ENCODE data around the gene QRICH1.

Gene QRICH1

GRCh38 chr3:49120438-49121131, 26.7 kb upstream of the QRICH1 start, which contains the start of gene USP19:
Gene USP19 (minus strand): TSS chr3:49120823. CDS start chr3:49119145, 1,678 bp downstream.
- Histone ChIP-seq H3K9ac (peak within 1 kb of the TSS; percentile 91 to 98 (median 96)), H3K9me3 (replicated peaks in 1 of 11) (no peaks in the 10 kb centered on the region), H3K4me2 (peak within 1 kb of the TSS; percentile 95 to 99 (median 98)), H3K27me3 (no peaks in the 10 kb centered on the region), H3K4me1 (peaks cover 16 to 24% (median 21%) of the 10 kb centered on the region in 10 experiments), H3K36me3 (peaks cover 34 to 40% (median 36%) of the 10 kb centered on the region in 11 experiments), H3K27ac (peak within 1 kb of the TSS; percentile 90 to 97 (median 97)), H3K4me3 (peak within 1 kb of the TSS; percentile 86 to 99 (median 90)), H4K20me1 (peaks cover 0 to 22% (median 0%) of the 10 kb centered on the region in 11 experiments; a peak in 8 of 22 replicates)
- no peak for TF ChIP-seq Cebpa-rat (IDR thresholded peaks at IDR 0.05)

DNA sequence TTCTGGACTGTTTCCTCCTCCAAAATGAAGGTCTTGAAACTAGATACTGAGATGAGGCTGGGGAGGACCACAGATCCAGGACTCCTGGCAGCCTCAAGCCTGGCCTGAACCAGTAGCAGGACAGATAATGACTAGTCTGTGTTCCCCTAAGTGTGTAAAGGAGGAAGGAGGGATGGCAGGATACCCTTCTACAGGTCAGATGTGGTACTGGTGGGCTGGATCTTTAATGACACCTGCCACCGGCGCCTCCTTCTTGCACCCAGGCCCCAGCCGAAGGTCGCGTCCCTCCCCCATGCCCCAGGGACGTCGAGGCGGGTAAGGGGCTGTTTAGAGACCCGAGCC, 26.2 kb upstream of the QRICH1 start:
- H3K4me2 ChIP-seq: peak overlapping the region; percentile 95 to 99 (median 98)
- peaks cover 16 to 24% (median 21%) of the 10 kb centered on the region in 10 experiments for H3K4me1 ChIP-seq
- H3K4me3 ChIP-seq: peak overlapping the region; percentile 86 to 99 (median 90)
- no peak for TF ChIP-seq Cebpa-rat (IDR thresholded peaks at IDR 0.05)
- H3K36me3 ChIP-seq: peaks cover 39 to 45% (median 41%) of the 10 kb centered on the region in 11 experiments
- H3K9ac ChIP-seq: peak overlapping the region; percentile 91 to 98 (median 96)
- peaks cover 0 to 27% (median under 1%) of the 10 kb centered on the region in 11 experiments; a peak in 8 of 22 replicates for H4K20me1 ChIP-seq
- H3K27me3 ChIP-seq: no peaks in the 10 kb centered on the region
- H3K27ac ChIP-seq: peak overlapping the region; percentile 90 to 97 (median 97)
- H3K9me3 ChIP-seq (replicated peaks in 1 of 11): no peaks in the 10 kb centered on the region

GRCh38 chr3:49119439-49119838, 25.6 kb upstream of the QRICH1 start:
- peak overlapping the region; percentile 95 to 99 (median 98) for H3K4me2 ChIP-seq
- H3K27ac ChIP-seq: peak overlapping the region; percentile 90 to 97 (median 97); a peak in 21 of 22 replicates
- H4K20me1 ChIP-seq: peaks cover 0 to 33% (median 5%) of the 10 kb centered on the region in 11 experiments; a peak in 9 of 22 replicates
- peaks cover 45 to 51% (median 47%) of the 10 kb centered on the region in 11 experiments for H3K36me3 ChIP-seq
- no peaks in the 10 kb centered on the region for H3K9me3 ChIP-seq (replicated peaks in 1 of 11)
- peaks cover 16 to 24% (median 21%) of the 10 kb centered on the region in 10 experiments for H3K4me1 ChIP-seq
- no peak for TF ChIP-seq Cebpa-rat (IDR thresholded peaks at IDR 0.05)
- H3K27me3 ChIP-seq: no peaks in the 10 kb centered on the region
- H3K4me3 ChIP-seq: peak overlapping the region; percentile 86 to 99 (median 90)
- H3K9ac ChIP-seq: peak overlapping the region; percentile 91 to 98 (median 96)

DNA sequence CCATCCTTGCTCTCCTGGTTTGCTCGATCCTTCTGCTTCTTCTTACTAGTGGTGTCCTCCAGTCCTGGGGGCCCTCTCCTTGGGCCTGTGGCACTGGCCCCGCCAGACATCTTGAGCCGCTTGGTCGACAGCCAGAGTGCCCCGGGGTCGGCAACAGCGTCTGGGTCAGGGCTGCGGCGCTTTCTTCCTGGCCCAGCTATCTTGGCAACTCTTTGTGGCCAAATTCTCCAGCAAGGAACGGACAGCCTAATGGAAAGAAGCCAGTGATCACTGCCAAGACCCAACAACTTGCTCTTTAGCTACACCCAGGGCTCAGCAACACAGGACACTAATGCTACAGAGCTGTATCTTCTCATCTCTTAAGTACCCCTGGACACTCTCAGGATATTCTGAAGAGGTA, 25.2 kb upstream of the QRICH1 start:
- Histone ChIP-seq H3K4me1 (peaks cover 16 to 24% (median 21%) of the 10 kb centered on the region in 10 experiments), H4K20me1 (peaks cover 0 to 37% (median 5%) of the 10 kb centered on the region in 11 experiments; a peak in 10 of 22 replicates), H3K9ac (peak overlapping the region; percentile 91 to 98 (median 96)), H3K4me2 (peak overlapping the region; percentile 95 to 99 (median 98)), H3K36me3 (peaks cover 49 to 55% (median 51%) of the 10 kb centered on the region in 11 experiments), H3K4me3 (peak overlapping the region; percentile 86 to 99 (median 90); a peak in 19 of 20 replicates), H3K27ac (peak overlapping the region; percentile 90 to 97 (median 97); a peak in 18 of 22 replicates), H3K27me3 (no peaks in the 10 kb centered on the region), H3K9me3 (replicated peaks in 1 of 11) (no peaks in the 10 kb centered on the region)
- no peak for TF ChIP-seq Cebpa-rat (IDR thresholded peaks at IDR 0.05)

DNA sequence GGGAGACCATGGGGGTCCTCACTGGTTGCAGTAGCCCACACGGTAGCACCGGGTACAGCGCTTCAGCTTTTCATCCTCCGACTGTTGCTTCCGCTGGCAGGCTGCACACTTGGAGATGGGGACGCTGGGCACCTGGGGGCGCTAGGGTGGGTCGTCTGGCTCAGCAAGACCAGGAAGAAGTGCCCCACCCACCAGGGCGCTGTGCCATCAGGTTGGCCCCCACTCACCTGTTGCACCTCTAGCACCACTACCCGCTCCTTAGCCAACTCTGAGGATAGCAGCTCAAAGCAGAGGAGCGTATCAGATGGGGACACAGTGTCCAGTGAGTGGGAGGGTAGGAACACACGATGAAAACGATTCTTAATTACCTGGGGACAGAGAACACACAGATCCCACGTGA, 18.4 kb upstream of the QRICH1 start:
- Histone ChIP-seq H3K4me1 (no peaks in the 10 kb centered on the region), H3K27me3 (no peaks in the 10 kb centered on the region), H3K9ac (no peak overlapping the region), H3K27ac (no peak overlapping the region), H3K4me3 (no peak overlapping the region), H4K20me1 (peaks cover 0 to 78% (median 5%) of the 10 kb centered on the region in 11 experiments; a peak in 10 of 22 replicates), H3K4me2 (no peak overlapping the region), H3K9me3 (replicated peaks in 1 of 11) (no peaks in the 10 kb centered on the region), H3K36me3 (peaks cover 98 to 100% (median 100%) of the 10 kb centered on the region in 11 experiments)
- no peak for TF ChIP-seq Cebpa-rat (IDR thresholded peaks at IDR 0.05)

GRCh38 chr3:49111347-49111746, 17.5 kb upstream of the QRICH1 start:
- Histone ChIP-seq H3K4me2 (no peak overlapping the region), H3K4me3 (no peak overlapping the region), H3K9me3 (replicated peaks in 1 of 11) (no peaks in the 10 kb centered on the region), H3K9ac (no peak overlapping the region), H3K27me3 (no peaks in the 10 kb centered on the region), H3K4me1 (peaks cover 0 to 2% (median under 1%) of the 10 kb centered on the region in 10 experiments; a peak in 4 of 20 replicates), H3K36me3 (peaks cover 91 to 100% (median 97%) of the 10 kb centered on the region in 11 experiments), H4K20me1 (peaks cover 0 to 69% (median 0%) of the 10 kb centered on the region in 11 experiments; a peak in 9 of 22 replicates), H3K27ac (no peak overlapping the region)
- TF ChIP-seq Cebpa-rat (IDR thresholded peaks at IDR 0.05): no peak

GRCh38 chr3:49110780-49111179, 16.9 kb upstream of the QRICH1 start:
- no peaks in the 10 kb centered on the region for H3K9me3 ChIP-seq (replicated peaks in 1 of 11)
- H3K36me3 ChIP-seq: peaks cover 85 to 99% (median 93%) of the 10 kb centered on the region in 11 experiments
- H3K4me1 ChIP-seq: peaks cover 3 to 8% (median 6%) of the 10 kb centered on the region in 10 experiments
- no peak overlapping the region for H3K9ac ChIP-seq
- no peak overlapping the region for H3K4me3 ChIP-seq
- no peak overlapping the region for H3K27ac ChIP-seq
- no peaks in the 10 kb centered on the region for H3K27me3 ChIP-seq
- peaks cover 0 to 63% (median 0%) of the 10 kb centered on the region in 11 experiments; a peak in 9 of 22 replicates for H4K20me1 ChIP-seq
- H3K4me2 ChIP-seq: no peak overlapping the region
- TF ChIP-seq Cebpa-rat (IDR thresholded peaks at IDR 0.05): no peak

DNA sequence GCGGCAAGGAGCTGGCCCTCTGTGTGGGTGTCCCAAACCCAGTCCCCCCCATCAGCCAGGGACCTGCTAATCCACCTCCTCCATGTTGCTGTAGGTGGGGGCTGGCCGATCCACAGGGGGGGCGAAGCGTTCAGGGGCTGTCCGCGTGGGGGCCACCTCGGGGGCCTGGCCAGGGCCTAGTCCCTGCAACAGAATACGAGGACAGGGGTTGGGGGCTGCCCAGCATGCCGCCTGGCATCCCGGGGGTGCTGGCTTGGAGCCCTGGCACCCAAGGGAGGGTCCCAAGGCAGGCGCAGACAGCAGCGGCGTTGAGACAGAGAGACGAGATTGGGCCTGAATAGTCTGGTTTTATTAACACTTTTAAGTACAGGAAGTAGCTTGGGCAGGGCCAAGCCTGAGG, 14.5 kb upstream of the QRICH1 start:
- Histone ChIP-seq H3K36me3 (peaks cover 61 to 79% (median 69%) of the 10 kb centered on the region in 11 experiments), H3K4me1 (peaks cover 21 to 25% (median 23%) of the 10 kb centered on the region in 10 experiments), H3K9me3 (replicated peaks in 1 of 11) (no peaks in the 10 kb centered on the region), H3K4me2 (no peak overlapping the region), H3K27me3 (no peaks in the 10 kb centered on the region), H3K4me3 (no peak overlapping the region), H4K20me1 (peaks cover 0 to 39% (median 0%) of the 10 kb centered on the region in 11 experiments; a peak in 4 of 22 replicates), H3K27ac (no peak overlapping the region), H3K9ac (0 out of 22 replicates have a peak overlapping the region, but pooled peaks of 1 of the 11 experiments have one; percentile 15)
- no peak for TF ChIP-seq Cebpa-rat (IDR thresholded peaks at IDR 0.05)
